MV-4-11 (cell line): ENCODE results near the gene CTRB1.
A peak's percentile ranks its signal among the peaks of the same experiment; 100 is the strongest.

Experiments
- DNase-seq: peaks from one replicate; lab custom pipeline; 2025; lab: John Stamatoyannopoulos, UW

The CTRB1 gene

DNA sequence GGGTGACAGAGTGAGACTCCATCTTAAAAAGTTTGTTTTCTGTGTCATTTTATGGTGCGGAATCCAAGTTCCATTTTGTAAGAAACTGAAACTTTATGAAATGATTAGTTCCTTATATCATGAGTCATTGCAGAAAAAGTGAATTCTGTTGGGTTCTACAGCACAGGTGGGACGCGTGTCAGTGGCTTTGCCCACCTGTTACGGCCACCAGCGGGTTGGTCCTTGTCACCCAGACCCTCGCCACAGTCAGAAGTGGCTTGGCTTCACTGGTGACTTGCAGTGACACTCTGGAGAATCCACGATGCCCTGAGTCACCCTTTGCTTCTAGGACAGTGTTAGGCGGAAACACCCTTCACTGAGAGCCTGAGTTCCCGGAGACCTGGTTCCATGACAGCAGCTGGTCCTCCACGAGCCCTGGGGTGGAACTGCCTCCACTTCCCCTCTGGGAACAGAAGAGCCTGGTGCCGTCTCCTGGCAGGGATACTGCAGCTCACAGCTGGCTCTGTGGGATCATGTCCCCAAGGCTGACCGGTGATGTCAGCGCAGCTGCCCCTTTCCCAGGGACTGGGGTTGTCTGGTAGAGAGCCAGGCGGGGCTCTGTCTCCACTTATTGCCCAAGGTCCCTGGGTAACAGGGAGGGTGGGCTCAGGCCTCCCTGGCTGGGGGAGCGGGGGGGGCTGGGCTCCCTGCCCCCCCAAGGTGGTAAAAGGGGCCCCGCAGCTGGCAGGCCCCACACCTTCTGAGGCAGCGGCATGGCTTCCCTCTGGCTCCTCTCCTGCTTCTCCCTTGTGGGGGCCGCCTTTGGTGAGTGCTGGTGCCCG, at the start of gene CTRB1:
Gene CTRB1, plus strand, starts transcription at position 733 of the 821 bp plus-strand sequence. Its CDS starts 20 bp downstream, at position 753.
- DNase-seq, result peak; percentile 12

DNA sequence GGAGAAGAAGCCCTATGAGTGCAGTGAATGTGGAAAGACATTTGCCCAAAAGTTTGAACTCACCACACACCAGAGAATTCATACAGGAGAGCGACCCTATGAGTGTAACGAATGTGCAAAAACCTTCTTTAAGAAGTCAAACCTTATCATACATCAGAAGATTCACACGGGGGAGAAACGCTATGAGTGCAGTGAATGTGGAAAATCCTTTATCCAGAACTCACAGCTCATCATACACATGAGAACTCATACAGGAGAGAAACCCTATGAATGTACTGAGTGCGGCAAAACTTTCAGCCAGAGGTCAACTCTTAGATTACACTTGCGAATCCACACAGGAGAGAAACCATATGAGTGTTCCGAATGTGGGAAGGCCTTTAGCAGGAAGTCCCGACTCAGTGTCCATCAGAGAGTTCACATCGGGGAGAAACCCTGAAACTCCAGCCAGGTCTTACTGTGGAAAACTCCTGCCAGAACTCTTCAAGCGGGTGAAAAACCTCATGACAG, 48.8 kb upstream of the CTRB1 start:
- no peak for DNase-seq

DNA sequence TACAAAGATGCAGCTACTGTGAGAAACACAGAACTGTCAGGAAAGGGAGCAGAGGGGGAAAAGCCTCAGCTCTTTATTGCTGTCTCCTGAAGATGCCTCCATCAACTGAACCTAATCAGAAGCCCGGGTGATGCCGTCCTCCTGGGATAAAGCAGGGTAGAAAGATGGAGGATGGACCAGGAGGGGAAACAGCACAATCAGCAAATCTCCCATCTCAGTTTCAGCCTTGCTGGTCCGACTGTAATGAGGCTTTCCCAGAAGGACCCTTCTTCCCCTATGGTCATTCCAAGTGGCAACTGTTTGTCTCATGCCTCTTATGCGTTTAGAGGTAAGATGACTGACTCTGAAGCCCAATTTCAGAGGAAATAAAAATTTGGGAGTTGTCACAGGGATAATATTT, 46.2 kb upstream of the CTRB1 start:
- DNase-seq, result no peak

DNA sequence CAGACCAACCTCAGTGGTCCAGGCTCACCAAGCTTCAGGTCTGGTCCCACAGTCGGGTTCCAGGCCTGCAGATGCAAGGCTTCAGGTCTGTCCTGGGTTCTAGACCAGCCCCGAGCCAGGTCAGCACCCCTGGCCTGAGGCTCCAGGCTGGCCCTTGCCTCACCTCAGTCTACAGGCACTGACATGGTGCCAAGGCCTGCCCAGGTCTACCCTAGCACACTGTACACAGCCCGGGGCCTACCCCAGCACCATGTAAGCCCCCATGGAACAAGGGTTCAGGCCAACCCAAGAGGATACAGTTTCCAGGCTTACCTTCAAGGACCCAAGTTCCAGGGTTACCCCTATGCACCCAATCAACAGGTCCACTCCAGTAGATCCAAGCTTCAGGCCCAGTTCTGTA, 43.7 kb upstream of the CTRB1 start:
- DNase-seq, result no peak

DNA sequence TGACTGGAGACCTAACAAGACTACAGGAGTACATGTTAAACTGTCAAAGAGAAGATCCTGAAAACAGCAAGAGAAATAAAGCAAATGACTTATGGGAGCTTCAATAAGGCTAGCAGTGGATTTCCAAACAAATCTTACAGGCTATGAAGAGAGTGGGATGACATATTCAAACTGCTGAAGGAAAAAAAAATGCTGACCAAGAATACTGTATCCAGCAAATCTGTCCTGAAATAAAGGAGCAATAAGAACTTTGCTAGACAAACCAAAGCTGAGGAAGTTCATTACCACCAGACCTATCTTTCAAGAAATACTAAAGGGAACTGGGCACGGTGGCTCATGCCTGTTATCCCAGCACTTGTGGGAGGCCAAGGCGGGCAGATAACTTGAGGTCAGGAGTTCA, 41.9 kb upstream of the CTRB1 start:
- peak; percentile 32 for DNase-seq

DNA sequence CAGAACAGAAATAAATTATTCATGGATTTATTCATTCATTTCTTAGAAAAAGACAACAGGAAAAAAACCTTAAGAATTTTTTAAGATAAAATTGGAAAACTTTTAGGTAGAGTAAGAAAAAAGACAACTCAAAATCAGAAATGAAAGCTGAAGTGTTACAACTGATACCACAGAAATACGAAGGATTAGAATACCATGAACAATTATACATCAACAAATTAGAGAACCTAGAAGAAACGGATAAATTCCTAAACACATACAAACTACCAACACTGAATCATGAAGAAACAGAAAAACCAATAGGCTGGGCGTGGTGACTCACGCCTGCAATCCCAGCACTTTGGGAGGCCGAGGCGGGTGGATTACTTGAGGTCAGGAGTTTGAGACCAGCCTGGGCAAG, 39.6 kb upstream of the CTRB1 start:
- peak; percentile 80 for DNase-seq

DNA sequence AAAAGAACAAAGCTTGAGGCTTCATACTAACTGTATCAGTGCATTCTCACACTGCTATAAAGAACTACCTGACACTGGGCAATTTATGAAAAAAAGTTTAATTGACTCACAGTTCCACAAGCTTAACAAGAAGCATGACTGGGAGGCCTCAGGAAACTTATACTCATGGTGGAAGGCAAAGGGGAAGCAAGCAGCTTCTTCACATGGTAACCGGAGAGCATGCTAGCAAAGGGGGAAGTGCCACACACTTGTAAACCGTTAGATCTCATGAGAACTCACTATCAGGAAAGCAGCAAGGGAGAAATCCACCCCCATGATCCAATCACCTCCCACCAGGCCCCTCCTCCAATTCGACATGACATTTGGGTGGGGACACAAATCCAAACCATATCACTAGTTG, 37.2 kb upstream of the CTRB1 start:
- peak; percentile 77 for DNase-seq

DNA sequence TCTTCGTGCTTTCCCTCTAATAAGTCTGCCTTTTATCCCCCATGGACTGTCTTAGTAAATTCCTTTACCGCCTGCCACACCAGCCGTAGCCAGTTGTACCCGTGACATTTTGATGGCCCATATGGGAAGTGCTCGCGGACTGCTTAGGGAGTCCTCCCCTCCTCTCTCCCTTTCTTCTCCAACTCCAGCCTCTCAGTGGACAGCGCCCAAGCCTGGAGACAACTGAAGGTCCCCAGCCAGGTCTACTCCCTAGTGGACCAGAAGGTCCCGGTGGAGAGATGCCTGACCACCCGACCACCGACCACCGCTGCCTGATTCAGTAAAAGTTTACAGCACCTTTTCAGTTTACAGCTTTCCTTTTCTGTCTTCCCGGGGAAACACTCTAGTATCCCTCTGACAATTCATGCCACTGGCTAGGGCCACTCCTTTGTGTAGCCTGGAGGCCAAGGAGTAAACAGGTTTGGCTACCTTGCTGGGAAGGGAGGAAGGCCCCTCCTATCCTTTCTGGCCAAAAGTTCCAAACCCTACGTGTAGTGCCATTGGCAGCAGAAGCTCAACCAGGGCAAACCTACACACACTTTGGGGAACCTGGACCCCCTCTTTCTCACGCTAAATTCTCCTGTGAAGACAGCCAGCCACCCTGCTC, 29.8 kb upstream of the CTRB1 start:
- no peak for DNase-seq

DNA sequence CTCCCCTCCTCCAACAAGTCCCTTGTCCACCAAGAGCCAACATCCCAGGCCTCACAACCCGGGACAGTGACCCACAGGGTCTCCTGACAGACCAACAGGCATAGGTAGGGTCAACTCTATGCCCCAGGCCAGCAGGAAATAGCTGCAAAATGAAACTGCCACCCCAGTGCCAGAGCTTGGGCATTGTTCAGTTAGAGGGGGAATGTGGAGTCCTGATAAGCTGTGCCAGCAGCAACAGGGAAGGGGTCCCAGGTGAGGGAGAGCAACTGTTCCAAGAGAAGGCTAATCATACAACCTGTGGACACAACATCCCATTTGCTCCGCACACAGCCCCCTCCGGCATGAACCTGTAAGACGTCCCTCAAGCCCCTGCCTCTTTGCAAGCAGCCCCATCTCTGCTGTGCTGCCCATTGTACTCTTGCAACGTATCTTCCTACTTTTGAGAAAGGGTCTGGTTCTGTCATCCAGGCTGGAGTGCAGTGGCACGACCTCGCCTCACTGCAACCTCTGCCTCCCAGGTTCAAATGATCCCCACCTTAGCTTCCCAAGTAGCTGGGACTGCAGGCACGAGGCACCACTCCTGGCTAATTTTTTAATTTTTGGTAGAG, 29.0 kb upstream of the CTRB1 start:
- no peak for DNase-seq

DNA sequence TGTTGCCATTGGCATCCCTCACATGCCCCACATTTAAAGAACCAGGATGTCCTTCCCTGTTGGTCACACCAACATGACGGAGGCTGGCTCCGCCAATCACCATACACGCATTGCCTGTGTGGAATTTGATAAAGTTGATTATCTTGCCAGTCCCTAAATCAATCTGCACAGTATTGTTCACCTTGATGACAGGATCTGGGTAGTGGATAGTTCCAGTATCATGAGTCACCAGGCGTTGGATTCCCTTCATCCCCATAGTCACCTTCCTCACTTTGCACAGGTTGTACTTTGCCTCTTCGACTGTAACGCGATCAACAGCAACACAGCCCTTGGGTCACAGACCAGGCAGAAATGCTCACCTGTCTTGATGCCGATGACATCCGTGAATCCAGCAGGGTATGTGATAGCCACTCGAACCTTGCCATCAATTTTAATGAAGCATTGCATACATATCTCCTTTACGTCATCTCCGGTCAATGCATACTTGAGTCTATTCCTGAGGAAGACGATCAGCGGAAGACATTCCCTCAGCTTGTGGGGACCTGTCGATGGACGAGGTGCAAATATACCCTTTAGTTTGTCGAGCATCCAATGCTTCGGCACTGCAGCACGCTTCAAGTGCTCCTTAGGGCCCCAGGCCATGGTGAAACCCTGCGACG, 26.1 kb upstream of the CTRB1 start:
- no peak for DNase-seq

DNA sequence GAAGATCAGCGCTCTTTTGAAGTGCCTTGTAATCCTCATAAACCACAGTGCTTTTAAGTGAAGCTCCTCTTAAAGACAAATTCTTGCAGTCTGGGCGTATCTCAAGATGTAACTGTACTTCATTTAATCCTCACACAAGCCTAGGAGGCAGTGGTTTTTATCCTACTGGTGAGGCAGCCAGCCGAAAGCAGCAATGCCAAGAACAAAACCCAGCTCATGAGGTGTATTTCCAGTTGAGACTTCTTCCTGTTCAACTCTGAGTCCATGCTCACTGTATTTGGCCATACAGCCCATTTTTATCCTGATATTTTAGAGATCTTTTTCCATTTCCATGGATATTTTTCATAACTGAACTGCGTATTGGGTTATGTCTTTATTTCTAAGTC, 25.5 kb upstream of the CTRB1 start:
- DNase-seq, result no peak

DNA sequence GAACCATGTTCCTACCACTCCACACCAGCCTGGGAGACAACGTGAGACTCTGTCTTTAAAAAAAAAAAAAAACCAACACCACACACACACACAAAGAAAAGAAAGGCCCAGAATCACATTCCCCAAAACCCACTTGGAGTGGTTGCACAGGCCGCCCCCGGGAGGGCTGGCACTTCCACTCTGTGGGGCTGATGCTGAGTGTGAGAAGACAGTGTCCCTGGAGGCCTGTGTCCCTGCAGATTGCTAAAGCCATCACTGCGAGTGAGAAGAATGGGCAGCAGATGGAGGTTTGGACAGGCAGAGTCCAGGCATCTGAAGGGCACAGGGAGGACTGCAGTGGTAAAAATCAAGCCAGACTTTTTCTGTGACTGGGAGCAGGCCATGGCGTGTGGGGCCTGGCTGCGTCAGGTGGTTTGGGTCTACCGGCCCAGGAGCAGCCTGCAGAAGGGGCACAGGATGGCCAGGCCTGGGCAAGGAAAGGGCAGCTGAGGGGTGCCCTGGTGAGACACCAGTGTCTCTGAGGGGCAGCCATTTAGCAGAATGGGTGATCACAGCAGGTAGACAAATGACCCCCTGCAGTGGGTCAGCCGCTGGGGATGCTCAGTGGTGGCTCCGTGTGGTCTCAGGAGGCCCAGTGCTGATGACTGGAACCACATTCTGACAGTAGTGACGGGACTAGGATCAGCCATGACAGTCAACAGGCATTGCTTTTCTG, 24.9 kb upstream of the CTRB1 start:
- no peak for DNase-seq

DNA sequence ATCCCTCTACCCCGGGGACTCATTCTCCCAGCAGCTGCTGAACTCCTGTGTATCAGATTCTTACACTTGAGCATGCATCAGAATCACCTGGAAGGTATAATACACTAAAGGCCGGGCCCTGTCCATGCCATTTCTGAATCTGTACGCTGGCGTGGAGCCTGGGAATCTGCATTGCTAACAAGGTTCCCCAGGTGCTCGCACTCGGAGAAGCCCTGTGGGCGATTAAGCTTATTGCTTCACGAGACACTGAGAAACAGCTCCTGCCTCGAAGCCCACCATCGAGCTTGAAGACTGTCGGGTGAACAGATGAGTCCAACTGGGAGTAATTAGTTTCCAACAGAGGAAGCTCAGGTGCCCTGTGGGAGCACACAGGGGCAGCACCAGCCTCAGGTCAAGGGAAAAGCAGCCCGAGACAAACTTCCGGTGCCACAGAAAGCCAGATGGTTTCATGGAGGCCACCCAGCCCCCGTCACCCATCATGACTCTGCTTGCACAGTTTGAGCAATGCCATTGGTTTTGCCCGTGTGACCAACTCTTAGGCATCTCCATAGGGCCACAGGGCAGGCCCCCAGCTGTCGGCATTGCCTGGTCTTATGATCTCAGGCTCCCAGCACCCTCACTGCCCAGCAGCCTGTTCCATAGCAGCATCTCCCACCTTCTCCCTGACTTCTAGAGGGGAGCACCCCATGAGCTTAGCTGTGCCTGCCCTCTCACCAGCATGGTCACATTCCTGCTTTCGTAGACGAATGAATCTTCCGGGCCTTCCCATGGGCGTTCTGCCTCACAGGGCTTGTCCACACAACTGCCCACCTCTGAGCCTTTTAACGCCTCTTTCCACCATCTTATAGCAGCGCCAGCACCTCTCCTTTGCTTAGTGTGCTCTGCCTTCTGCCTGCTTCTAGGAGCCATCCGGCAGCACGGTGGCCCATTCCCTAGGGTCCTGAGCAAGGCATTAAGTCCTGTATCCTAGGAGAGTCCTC, 22.7 kb upstream of the CTRB1 start:
- no peak for DNase-seq

DNA sequence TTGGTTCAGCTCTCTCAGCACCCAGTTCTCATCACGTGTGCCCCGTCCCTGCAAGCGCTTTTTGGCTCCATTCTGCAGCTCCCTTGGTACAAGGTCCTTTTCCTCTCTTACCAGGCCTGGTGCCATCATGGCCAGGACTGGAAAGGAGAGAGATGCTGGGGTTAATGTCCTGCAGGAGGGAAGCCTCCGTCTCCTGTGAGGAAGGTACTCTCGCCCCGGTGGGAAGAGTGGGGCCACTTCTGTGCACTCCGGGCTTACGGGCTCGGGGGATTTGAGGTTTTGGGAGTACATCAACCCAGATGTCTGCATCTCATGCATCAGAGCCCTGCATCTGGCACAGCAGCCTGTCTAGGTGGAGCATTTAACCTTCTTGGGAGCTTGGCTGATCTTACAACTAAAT, 22.0 kb upstream of the CTRB1 start:
- DNase-seq, result no peak

DNA sequence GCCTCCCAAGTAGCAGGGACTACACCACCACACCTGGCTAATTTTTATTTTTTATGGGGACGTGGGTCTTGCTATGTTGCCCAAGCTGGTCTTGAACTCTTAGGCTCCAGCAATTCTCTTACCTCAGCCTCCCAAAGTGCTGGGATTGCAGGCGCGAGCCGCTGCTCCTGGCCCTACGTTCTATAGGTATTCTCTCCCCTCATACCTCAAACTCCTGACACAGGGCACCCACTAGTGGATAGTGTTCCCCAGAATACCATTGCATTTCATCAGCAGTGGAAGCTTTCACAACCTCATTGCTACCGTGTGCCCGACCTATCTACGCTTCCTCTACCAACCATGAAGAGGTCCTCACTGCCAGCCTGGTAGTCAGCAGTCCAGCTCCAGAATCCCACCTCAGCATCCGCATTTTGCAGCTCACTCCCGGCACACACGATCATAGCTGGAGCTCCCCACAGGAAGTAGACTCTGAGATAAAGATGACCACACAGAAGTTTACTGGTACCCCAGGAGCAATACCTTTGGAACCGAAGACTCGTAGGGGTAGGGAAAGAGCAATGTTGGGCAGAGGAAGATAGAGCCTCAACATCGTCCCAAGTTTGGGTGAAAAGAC, 21.2 kb upstream of the CTRB1 start:
- no peak for DNase-seq

DNA sequence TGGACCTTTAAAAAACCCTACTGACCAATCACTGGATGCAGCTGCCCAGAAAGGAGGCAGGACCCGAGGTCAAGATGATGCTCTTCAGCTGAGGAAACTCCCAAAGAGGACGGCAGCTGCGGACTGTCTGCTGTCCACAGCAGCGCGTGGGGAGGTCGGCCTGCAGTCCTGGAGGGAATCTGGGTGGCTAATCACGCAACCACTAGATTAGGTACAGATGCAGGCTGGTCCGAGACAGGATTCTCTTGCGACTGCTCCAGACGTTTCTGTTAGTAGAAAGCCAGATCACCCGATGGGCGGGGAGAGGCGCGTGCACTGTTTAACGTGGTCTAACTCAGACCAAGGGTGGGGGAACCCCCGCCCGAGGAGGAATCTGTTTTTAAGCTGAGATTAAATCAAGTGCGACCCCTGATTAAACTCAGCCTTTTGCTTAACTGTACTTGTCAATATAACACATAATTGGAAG, 20.6 kb upstream of the CTRB1 start:
- no peak for DNase-seq

DNA sequence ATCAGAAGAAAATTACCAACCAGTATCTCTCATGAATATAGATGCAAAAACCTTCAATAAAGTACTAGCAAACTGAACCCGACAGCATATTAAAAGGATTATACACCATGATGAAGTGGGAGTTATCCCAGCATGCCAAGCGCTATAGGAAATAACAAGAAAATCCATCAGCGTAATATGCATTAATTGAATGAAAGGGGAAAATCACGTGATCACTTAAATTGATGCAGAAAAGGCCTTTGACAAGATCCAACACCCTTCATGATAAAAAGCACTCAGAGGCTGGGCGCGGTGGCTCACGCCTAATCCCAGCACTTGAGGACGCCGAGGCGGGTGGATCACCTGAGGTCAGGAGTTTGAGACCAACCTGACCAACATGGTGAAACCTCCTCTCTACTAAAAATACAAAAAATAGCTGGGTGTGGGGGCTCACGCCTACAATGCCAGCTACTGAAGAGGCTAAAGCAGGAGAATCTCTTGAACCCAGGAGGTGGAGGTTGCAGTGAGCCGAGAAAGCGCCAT, 16.7 kb upstream of the CTRB1 start:
- no peak for DNase-seq

DNA sequence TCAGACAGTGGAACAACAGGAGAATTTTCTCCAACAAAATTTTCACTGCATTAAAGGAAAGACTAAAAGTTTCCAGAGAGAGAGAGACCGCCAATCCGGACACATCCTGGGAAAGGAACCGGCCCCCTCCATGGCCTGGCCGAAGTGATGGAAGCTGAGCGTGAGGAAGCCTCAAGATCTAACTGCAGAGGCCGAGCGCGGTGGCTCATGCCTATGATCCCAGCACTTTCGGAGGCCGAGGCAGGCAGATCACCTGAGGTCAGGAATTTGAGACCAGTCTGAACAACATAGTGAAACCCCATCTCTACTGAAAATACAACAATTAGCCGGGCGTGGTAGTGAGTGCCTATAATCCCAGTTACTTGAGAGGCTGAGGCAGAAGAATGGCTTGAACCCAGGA, 15.7 kb upstream of the CTRB1 start:
- no peak for DNase-seq

DNA sequence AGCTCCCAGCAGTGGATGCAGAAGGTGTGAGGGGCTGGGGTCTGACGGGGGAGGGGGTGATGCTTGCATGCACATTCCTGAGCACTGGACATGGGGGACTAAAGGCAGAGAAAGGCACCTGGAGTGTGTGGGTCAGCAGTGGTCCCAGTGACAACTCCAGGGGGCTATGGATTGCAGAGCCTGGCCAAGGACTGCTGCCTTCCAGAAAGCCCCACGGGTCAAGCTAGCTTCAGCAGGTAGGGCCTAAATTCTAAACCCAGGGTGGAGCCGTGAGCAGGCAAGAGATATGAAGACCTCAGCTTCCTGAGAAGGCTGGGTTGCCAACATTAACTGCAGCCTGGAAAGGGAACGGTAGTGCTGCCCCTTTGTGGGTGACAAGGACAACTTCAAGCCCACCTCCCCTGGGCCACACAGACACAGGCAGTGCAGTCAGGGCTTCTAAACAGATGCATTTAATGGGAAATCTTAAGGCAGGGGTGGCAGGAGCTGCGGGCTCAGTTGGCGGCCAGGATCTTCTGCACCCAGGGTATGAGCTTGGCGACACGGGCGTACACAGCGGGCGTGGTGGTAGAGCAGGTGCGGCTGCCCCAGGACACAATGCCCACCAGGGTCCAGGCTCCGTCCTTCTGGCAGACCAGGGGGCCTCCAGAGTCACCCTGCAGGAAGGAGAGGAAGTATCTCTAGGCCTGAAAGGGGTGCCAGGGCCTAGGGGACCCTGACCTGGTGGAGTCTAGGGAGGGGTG, 14.9 kb upstream of the CTRB1 start:
- DNase-seq, result no peak
